SH-SY5Y (cell line): ENCODE results near the gene AP1AR.

Experiments used
- GATA2 ChIP-seq: IDR thresholded peaks from 2 replicates; pipeline ENCODE4 v1.6.1; 2011; ENCODE audit warnings: mild to moderate bottlenecking, low read depth, low read length
- GATA3 ChIP-seq: IDR thresholded peaks from 2 replicates; pipeline ENCODE4 v1.6.1; 2011; ENCODE audit warnings: low read depth, mild to moderate bottlenecking, low read length, moderate library complexity

AP1AR gene

DNA sequence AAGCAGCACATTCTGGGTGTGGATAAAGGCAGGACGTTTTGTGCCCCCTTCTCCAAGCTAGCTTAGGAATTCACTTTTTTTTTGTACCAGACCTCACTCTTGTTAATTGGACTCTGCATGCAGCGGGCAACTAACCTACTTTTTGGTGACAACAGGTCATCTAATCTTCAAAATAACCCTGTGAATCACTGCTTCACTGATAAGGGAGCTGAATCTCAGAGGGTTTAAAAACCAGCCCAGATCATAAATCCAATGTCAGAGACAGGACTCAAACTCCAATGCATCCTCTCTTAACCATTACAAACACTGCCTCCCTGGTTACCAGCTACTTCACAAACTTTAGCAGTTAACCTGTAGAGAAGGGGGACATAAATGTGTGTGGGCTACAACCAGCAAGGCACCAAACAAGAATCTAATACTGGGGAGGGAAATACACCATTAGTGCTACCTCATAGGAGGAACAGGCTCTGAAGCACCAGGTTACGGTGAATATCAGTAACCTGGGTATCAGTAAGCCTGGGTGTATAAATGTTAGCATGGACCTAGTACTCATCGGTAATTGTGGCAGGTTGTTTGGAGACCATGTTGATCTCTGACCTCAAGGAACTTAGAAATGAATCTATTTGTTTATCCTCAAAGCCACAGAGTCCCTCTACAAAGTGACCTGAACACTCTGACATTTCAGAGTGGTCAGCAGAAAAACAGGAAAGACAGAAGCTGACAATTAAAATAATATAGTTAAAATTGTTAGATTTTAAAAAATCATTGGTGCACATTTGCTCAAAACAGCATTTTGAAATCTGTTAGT, 51.5 kb downstream of the AP1AR start:
- TF ChIP-seq GATA2, result no peak

DNA sequence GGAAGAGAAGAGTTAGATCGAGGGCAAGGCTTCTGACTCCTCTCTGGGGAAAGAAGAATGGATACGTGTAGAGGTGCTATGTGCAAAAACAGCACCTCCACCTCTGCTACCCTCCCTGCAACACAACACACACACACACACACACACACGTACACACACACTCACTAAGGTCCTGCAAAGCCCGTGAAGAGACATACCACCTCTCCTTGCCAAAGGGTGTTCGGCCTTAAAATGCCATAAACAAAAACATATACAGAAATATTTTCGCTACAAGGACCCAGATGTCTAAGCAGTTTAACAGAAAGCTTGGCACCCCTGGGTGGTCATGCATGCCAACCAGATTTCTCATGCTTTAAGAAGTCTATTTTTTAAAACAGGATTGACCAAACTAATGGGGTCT, 52.6 kb downstream of the AP1AR start:
- TF ChIP-seq GATA2 (no peak), GATA3 (no peak)

DNA sequence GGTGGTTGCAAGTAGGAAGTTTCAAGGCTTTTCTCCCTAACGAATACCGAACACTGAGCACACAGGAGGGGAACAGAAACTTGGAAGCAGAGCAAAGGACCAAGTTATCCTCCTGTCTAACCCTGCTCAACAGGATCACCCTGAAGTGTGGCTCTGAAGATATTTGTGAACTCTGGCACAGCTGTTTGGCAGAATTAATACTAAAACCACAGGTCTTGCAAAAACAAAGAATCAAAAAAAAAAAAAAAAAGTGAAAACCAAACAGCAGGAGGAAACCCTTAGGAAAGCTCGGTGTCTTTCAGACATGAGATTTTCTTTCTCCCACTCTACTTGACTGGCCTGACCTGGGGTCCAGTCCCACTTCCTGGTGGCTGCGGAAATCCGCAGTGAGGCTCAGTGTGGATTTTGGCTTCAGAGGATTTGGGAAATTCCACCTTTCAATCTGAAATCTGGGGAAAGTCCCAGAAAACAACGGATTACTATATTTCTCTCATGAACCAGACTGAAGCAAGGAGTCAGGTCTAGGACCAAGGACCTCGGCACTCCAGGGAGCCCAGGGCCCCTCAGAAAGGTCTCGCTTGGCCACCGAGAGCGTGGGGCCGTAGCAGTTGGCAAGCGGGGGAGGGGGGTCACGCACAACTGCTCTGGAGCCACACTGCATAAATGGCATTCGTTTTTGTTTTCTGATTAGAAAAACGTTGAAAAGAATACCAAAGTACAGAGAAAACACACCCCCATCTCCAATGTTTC, 53.2 kb downstream of the AP1AR start:
- no peak for TF ChIP-seq GATA2

DNA sequence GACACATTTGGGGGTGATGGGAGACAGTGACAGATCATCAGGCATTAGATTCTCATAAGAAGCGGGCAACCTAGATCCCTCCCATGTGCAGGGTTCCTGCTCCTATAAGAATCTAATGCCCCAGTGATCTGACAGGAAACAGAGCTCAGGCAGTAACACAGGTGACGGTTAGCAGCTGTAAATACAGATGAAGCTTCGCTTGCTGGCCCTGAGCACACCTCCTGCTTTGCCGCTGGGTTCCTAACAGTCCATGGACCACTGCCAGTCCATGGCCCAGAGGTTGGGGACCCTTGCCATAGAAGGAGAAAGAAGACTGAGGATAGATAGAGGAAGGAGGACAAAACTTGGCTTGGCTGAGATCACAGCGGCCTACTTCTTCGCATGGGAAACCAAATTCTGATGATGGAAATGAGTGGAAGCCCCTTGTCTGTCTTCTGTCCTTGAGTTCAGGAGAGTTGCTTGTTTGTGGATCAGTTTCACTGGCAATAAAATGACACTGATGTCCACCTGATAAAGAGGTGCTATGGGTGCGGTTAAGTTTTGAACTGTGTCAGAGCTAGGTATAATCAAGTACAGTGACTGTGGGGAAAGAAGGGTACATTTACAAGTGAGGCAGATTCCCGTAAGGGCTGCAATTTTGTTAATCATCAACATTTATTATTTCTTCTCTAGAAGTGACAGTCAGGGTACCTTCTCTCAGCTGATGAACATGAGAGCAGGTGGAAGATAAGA, 55.8 kb downstream of the AP1AR start:
- TF ChIP-seq GATA2 (no peak), GATA3 (no peak)

DNA sequence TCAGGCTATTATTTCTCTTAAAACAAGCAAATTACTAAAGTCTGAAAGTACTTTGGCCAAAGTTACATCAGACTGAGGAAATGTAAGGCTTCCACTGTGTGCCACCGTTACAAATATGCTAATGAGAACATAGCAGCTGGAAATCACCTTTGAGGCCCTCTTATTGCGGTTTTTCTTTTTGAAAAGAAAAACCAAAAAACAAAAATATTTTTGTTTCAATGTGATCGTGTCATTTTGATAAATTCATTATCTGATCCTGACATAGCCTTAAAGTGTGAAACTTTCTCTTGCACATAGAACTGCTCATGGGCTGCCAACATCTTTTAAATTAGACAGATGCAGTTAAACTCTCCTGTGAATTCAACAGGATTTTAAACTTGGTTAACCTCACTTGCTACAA, 56.9 kb downstream of the AP1AR start:
- TF ChIP-seq GATA2 (no peak), GATA3 (no peak)

DNA sequence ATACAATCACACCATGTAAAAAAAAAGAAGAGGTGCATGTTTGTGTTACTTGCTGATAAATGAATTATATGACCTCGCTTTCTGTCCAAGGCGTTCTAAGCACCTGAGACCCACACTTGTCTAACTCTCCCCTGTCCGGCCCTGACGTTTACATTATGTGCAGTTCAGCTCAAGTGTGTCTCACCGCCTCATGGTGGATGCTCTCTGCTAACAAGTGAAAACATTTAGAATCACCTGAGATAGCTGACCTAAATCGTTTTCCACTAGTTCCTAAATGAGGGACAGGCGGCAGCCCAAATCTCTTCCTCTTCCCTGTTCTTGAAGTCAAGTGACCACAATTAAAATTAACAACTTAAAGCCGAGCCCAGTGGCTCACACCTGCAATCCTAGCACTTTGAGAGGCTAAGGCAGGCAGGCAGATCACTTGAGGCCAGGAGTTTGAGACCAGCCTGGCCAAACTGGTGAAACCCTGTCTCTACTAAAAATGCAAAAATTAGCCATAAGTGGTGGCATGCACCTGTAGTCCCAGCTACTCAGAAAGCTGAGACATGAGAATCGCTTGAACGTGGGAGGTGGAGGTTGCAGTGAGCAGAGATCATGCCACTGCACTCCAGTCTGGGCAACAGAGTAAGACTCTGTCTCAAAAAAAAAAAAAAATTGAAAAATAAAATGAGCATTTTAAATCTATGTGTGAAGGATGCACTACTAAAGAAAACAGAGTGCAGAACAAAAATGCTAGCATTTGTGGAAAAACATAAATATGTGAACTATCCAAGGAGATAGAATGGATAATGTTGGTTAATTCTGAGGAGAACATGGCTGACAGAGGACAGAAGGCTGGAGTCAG, 58.0 kb downstream of the AP1AR start:
- TF ChIP-seq GATA3, result no peak
- no peak for TF ChIP-seq GATA2

DNA sequence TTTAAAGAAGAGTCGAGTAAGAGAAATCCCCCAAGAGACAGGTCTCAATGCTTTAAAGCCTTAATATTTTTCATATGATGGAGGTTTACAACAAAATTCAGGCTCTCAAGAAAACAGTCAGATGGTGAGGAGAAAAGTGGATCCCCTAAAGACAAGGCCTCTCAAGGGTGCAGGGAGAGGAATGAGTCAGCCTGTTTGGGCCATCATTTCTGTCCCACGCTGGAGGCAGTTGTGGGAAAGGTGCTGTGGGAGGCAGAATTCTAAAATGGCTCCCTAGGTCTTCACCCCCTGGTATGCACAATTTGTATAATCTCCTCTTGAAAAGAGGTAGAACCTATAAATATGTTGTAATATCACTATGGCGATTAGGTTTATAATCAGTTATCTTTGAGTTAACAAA, 58.8 kb downstream of the AP1AR start:
- TF ChIP-seq GATA2 (no peak), GATA3 (no peak)

DNA sequence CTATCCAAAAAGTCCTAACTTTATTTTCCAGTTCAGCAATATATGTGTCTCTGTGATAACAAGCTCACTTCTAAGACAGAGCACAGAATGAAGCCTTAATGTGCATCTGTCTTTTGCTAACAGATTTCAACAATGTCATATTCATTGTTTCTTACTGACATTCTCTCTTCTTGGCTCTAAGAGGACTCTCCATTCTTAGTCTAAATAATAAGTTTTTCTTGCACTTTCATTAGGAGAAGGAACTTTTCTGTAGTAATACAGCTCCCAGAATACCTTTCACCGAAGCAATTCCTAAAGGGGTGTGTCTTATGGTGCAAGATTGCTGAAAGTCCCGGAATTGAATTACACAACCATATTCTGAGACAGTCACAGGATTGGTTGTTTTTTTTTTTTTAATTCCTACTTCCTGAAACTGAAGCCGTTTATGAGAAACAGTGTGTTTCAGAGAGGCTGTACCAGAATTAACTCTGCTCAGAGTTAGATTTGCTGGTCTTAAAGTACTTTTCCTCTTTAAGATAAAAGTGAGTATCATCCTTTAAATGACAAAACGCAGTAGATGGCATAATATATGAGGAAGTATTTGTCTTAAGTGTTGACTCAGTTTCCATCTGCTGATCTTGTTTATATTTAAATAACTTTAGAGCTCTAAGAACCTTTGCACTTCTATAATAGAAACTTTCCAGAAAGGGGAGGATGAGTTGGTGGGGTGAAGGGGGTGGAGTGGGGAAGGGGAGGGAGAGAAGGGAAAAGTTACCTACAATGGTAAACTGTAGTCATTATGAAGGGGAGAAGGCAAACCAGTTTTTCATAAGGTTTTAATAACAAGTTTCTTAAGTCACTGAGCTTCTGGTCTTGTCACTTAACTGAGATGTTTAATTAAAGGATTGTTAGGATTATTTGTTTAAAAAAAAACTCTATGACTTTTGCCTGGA, 65.6 kb downstream of the AP1AR start, which contains the start of gene ALPK1:
Gene ALPK1, plus strand, starts transcription at position 421 of the 932 bp plus-strand sequence.
- TF ChIP-seq GATA3 (no peak), GATA2 (no peak)

DNA sequence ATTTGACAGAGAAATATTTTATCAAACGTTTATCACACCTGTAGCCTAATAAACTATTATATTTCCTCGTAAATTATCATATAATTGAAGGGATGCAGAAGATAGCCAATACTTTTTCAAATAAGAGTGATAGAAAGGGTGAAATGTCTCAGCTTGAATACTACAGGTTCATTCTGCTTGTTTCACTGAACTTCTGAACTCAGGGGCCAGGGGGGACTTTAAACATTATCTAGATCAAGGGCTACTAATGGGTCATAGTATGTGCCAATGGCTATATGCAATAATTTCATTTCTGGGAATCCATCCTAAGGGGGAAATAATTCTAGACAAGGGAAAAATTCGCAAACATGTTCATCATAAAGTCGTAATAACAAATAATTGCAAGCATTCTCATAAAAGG, 68.1 kb downstream of the AP1AR start:
- TF ChIP-seq GATA3, result no peak
- TF ChIP-seq GATA2, result no peak

DNA sequence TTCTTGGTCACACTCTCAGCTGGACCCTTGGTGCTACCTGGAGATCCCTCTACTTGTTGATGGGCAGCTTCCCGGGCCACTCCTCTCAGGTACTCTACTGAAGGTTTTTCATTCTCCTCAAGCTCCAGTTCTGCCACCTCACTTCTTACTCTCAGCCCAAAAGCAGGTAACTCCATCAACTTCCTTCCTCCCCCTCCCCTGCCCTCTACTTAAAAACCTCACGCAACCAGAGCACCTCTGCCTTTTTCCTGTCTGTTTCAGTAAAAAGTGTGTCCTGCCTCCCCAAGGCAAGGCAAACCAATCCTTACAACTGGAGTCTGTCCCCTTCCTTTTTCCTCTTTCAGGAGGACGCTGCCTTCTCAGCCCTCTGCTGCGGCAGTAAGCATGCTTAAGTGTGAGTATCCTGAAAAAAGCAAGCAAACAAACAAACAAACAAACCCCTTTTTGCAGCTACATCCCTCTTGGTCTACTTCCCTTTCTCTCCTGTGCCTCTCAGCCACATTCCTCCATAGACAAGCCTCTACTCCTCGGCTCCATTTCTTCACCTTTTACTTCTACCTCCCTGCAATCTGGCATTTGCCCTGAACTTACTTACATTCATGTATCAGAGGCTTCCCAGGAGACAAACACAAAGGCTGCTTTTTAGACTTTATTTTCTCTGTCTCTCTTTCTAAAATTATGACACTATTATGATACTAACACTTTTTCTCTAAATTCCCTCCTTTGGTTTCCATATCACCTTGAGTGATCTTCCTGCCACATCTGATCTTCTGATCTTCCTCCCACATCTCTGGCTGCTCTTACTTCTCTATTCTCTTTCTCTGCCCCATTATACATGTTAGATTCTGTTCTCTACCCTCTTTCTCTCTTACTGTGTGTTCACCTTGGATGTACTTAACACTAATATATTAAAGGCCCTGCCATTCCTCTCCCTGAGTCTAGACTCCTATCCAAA, 71.0 kb downstream of the AP1AR start:
- TF ChIP-seq GATA3 (no peak), GATA2 (no peak)

DNA sequence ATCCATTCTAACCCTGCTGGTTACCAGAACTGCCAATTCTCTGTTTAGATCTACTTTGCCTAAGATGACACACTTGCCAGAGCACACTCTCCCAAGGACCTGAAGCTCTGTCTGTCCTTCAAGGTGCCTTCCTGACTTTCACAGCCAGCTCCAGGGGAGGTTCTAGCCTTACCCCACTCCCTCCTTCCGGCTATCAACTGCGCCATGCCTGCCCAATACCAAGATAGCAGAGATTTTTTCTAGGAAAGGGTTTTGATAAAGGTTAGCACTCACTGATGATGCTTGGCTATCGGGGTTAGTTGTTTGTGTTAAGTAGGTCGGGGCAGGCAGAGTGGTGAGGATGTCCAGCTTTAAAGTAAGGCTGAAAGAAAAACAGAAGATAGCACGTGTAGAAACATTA, 79.9 kb downstream of the AP1AR start:
- TF ChIP-seq GATA2, result no peak
- TF ChIP-seq GATA3, result no peak
